Suprapubic skin (tissue), 4 donors: ENCODE data around the gene TRPM7. TPM values are rescaled to one million over a fixed set of nuclear protein-coding genes. Genes with fewer than 3 reads are reported as not detected.

Experiments
- DNase-seq, 2 donors: peaks; one replicate each; pipeline ENCODE4 v3.0.0-alpha.2; 2019; ENCODE audit warnings: low spot score in 2 of 2
- H3K27ac ChIP-seq: fragments of 200-600 bp; sonication (generic); one replicate; pipeline ENCODE4 v1.5.1; 2019
- H3K27me3 ChIP-seq: fragments of 200-600 bp; sonication (generic); one replicate; pipeline ENCODE4 v1.5.1; 2019
- H3K36me3 ChIP-seq: fragments of 200-600 bp; sonication (generic); one replicate; pipeline ENCODE4 v1.5.1; 2019
- H3K4me1 ChIP-seq: fragments of 200-600 bp; sonication (generic); one replicate; pipeline ENCODE4 v1.5.1; 2019
- H3K4me3 ChIP-seq: fragments of 200-600 bp; sonication (generic); one replicate; pipeline ENCODE4 v1.5.1; 2019; ENCODE audit warnings: mild to moderate bottlenecking
- H3K9me3 ChIP-seq: fragments of 200-600 bp; sonication (generic); one replicate; pipeline ENCODE4 v1.5.1; 2019
- CTCF ChIP-seq, 2 donors: fragments of 200-600 bp in 1 of 2; fragments of 450-650 bp in 1 of 2; sonication (generic) in 1 of 2; IDR thresholded peaks; one replicate each; pipeline ENCODE4 v1.5.1; 2016 to 2019; ENCODE audit warnings: antibody characterized with exemption in 2 of 2, mild to moderate bottlenecking in 1 of 2, moderate library complexity in 1 of 2
- EP300 ChIP-seq: sonication (generic); formaldehyde crosslinking; IDR thresholded peaks from one replicate; pipeline ENCODE4 v1.6.1; 2017; ENCODE audit warnings: antibody characterized with exemption
- POLR2A ChIP-seq, 2 donors: fragments of 450-650 bp; IDR thresholded peaks; one replicate each; pipeline ENCODE4 v1.6.1; 2017; ENCODE audit warnings: antibody characterized with exemption in 2 of 2, mild to moderate bottlenecking in 2 of 2, moderate library complexity in 2 of 2
- POLR2AphosphoS5 ChIP-seq, 3 donors: sonication (generic); formaldehyde crosslinking; IDR thresholded peaks; one replicate each; pipeline ENCODE4 v1.6.1; 2017; ENCODE audit warnings: antibody characterized with exemption in 3 of 3
- WGBS: methylation state at CpG from one replicate; pipeline ENCODE4 v1.1.5; 2018; 5-methylcytosine and 5-hydroxymethylcytosine counted together
- total RNA-seq, 4 donors: library from RNA; depleted of rRNA; stranded (reverse); fragments of >200 nt; gene quantifications; one replicate each; pipeline ENCODE4 v1.1.0, GENCODE V29; 2016

Gene TRPM7
- total RNA-seq: 10 to 100 TPM; 30.8 to 72.0 (median 35.5) TPM

GRCh38 chr15:50686469-50687301 is at the start of gene TRPM7:
TRPM7 (minus strand) TSS chr15:50686797; CDS start chr15:50686533, 264 bp downstream.
- Histone ChIP-seq H3K27me3 (no peaks in the 10 kb centered on the region), H3K9me3 (no peaks in the 10 kb centered on the region), H3K36me3 (no peaks in the 10 kb centered on the region), H3K4me1 (peaks cover 46% of the 10 kb centered on the region), H3K27ac (peak within 1 kb of the TSS; percentile 96), H3K4me3 (peak within 1 kb of the TSS; percentile 83)
- DNase-seq: peak; percentile 89 to 90
- TF ChIP-seq POLR2A (IDR thresholded peaks at IDR 0.05) (peak in 1 of 2 donors; percentile 83), CTCF (IDR thresholded peaks at IDR 0.05) (no peak), POLR2AphosphoS5 (IDR thresholded peaks at IDR 0.05) (peak in 2 of 3 donors; percentile 68 to 76), EP300 (no peak)
- under 1% methylated on average over 15 of the region's 80 CpGs for WGBS

- Histone ChIP-seq H3K27ac (no peak overlapping the region), H3K36me3 (peaks cover 74% of the 10 kb centered on the region), H3K4me1 (no peaks in the 10 kb centered on the region), H3K4me3 (no peak overlapping the region), H3K27me3 (no peaks in the 10 kb centered on the region), H3K9me3 (no peaks in the 10 kb centered on the region)
- no peak for DNase-seq
- TF ChIP-seq EP300: no peak
- 80% methylated on average over 4 of the region's 4 CpGs for WGBS
These were observed 48.6 kb upstream of the TRPM7 start for GRCh38 chr15:50735156-50735555.

- no peak overlapping the region for H3K4me3 ChIP-seq
- no peak overlapping the region for H3K27ac ChIP-seq
- WGBS: 94% methylated on average over 1 of the region's 1 CpG
- no peaks in the 10 kb centered on the region for H3K27me3 ChIP-seq
- no peaks in the 10 kb centered on the region for H3K9me3 ChIP-seq
- no peak for TF ChIP-seq EP300
- no peak for TF ChIP-seq CTCF (IDR thresholded peaks at IDR 0.05)
- no peak for TF ChIP-seq POLR2AphosphoS5 (IDR thresholded peaks at IDR 0.05)
- TF ChIP-seq POLR2A (IDR thresholded peaks at IDR 0.05): no peak
- no peaks in the 10 kb centered on the region for H3K4me1 ChIP-seq
- H3K36me3 ChIP-seq: peaks cover 89% of the 10 kb centered on the region
- DNase-seq: no peak
These were observed 39.7 kb upstream of the TRPM7 start for GRCh38 chr15:50726315-50726714.

GRCh38 chr15:50718700-50719125 is 32.1 kb upstream of the TRPM7 start:
- H3K36me3 ChIP-seq: peaks cover 69% of the 10 kb centered on the region
- 89% methylated on average over 1 of the region's 1 CpG for WGBS
- DNase-seq: no peak

GRCh38 chr15:50712018-50712417 is 25.4 kb upstream of the TRPM7 start:
- TF ChIP-seq EP300: no peak
- Histone ChIP-seq H3K27ac (no peak overlapping the region), H3K27me3 (no peaks in the 10 kb centered on the region), H3K4me1 (no peaks in the 10 kb centered on the region), H3K4me3 (no peak overlapping the region), H3K9me3 (no peaks in the 10 kb centered on the region), H3K36me3 (peaks cover 28% of the 10 kb centered on the region)
- no peak for DNase-seq
- WGBS: 94% methylated on average over 3 of the region's 3 CpGs

More at GRCh38 chr15:50718700-50719125, 32.1 kb upstream of the TRPM7 start:
- Histone ChIP-seq H3K4me3 (no peak overlapping the region), H3K4me1 (no peaks in the 10 kb centered on the region), H3K9me3 (no peaks in the 10 kb centered on the region), H3K27ac (no peak overlapping the region), H3K27me3 (no peaks in the 10 kb centered on the region)
- TF ChIP-seq POLR2A (IDR thresholded peaks at IDR 0.05) (no peak), POLR2AphosphoS5 (IDR thresholded peaks at IDR 0.05) (no peak), EP300 (no peak), CTCF (IDR thresholded peaks at IDR 0.05) (no peak)

- H3K36me3 ChIP-seq: peaks cover 29% of the 10 kb centered on the region
- H3K4me3 ChIP-seq: no peak overlapping the region
- no peak overlapping the region for H3K27ac ChIP-seq
- no peak for TF ChIP-seq POLR2A (IDR thresholded peaks at IDR 0.05)
- no peak for TF ChIP-seq POLR2AphosphoS5 (IDR thresholded peaks at IDR 0.05)
- TF ChIP-seq CTCF (IDR thresholded peaks at IDR 0.05): no peak
- TF ChIP-seq EP300: no peak
- H3K27me3 ChIP-seq: no peaks in the 10 kb centered on the region
- H3K4me1 ChIP-seq: no peaks in the 10 kb centered on the region
- no peaks in the 10 kb centered on the region for H3K9me3 ChIP-seq
- DNase-seq: no peak
These were observed 24.0 kb upstream of the TRPM7 start for GRCh38 chr15:50710585-50710984.
